AML-193 (cell line): ENCODE data around the gene HEATR1.

Experiments
- DNase-seq, 2 experiments: peaks; one replicate each; lab custom pipeline; 2025; lab: John Stamatoyannopoulos, UW

Gene HEATR1

DNA sequence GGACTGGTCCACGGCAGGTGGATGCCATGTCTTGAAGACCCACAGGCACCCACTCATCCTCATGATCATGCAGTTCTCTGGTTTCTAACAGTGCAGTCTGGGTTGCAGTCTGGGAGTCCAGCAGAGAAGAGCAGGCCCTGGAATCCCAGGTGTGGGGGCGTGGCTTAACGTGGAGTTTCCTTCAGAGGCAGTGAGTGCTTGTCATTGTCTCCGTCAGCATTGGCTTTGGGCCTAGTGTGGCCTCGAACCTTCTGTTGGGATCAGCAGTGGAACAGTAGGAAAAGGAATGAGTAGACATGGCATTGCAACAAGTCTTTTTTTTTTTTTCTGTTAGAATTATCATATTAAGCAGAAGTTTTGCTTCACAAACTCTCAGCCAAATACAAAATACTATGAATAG is 67.8 kb downstream of the HEATR1 start:
- no peak for DNase-seq

DNA sequence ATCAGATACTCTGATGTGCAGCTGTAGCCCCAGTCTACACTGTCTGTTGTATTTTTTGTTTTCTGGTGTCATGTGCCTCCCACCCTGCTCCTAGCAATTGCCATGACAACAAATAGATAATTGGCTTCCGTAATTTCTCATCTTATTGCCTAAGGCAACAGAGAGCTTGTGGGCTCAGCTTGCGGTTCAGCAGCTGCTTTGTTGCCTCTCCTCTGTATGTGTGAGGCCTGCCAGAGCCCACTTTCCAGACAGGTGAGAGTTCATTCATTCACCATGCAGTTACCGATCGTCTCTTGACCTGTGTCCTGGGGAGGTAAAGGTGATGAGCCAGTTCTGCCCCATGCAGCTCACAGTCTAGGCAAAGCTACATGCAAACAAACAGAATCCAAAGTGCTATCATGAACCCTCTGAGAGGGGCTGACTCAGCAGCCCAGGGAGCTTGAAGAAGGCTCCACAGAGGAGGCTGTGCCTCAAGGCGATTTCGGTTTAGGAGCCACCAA is 68.6 kb downstream of the HEATR1 start:
- DNase-seq, result no peak

DNA sequence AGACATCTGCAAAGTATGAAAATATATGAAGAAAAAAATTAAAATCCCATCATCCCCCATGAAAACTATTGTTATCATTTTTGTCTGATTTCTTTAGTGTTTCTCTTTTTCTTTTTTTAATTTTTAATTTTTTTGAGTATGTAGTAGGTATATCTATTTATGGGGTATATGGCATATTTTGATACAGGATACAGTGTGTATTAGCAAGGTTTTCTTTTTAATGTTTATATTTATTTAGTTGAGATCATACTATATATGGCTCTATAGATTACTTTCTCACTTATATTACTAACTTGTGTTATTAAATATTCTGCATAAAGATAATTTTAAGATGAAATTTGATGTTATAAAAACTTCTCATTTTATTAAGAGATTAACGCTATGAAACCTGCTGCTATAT is 69.1 kb downstream of the HEATR1 start:
- DNase-seq, result no peak

DNA sequence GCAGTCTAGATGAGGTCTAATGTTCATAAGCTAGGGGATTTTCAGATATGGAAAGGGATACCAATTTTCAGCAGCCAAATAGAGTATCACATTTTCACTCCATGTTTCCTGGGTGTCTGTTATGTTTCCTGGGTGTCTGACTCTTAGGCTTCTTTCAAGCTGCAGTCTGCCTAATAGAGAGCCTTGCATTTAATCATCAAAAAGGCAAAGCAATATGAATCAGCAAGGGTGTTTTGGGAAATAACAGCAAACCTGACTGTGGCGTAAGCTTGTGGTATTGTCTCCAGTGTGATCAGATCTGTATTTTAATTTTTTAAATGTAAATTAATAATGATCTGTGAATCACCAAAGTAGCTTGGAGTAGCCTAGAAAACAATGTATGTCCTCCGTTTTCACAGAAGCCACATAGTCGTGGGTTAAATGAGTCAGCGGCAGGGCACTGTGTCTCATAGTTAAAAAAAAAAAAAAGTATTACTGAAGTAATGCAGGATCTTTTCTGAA is 70.1 kb downstream of the HEATR1 start:
- DNase-seq, result no peak

DNA sequence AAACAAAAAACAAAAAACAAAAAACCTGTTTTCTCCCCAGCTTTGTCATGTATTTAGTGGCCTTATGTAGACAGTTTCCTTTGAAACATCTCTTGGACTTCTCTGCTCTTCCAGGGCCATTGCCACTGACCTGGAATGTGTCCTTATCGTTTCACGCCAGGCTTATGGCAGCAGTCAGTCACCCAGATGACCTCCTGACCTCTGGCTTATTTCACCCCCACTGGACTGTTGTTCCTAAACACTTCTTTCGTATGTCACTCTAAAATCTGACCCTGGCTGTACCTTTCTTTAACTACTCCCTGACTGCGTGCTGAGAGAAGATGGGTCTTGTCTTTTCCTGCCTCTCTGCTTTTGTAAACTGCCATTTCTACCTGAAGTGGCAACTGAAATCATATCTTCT is 71.5 kb downstream of the HEATR1 start:
- DNase-seq, result no peak

DNA sequence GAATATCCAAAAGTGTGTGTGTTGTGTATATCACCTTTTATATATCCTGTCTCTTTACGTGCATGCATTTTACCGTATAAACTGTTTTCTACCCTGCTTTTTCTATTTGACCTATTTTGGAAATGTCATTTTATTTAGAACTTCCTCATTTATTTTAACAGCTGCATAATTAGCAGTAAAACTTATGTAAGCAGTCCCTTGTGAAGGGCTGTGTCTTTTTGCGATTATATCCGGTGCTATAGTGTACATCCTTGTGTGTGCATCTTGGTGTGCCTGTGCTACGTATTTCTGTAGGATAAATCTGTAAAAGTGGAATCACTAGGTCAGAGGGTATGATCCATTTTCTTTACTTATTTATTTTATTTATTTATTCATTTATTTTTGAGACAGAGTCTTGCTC is 73.4 kb downstream of the HEATR1 start:
- DNase-seq, result peak; percentile 5

DNA sequence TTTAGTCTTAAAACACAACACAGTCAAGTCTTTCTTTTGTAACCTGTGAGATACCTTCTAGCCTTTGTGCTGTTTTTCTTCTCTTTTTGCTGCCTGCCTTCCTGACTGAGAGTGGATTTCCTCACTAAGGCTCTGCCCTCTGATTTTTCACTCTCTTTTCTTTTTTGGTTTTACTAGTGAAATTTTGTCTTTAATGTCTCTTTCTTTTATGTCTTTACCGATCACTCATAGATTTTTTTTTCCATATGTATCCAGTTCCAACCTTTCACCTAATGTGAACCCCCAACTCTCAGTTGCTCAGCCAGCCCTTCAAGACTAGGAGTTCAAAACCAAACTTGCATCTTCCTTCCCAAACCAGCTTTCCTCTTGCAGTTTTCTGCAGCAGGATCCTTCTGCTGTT is 74.0 kb downstream of the HEATR1 start:
- no peak for DNase-seq

DNA sequence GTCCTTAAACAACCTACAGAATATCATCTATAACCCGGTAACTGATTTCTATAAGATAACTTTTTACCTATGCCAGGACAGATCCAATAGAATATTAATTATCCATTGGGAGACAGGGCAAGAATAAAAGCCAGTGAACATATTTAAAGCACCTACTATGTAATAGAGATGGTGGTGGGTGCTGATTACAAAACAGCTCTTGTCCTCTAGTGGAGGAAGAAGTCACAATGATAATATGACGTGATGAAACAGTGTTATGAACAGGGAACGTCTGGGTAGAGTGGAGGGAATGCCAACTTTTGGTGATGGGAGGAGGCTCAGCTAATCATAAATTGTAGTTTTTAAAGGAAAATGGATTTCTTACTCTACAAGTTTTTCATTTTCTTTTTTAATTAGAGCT is 78.2 kb downstream of the HEATR1 start:
- no peak for DNase-seq

DNA sequence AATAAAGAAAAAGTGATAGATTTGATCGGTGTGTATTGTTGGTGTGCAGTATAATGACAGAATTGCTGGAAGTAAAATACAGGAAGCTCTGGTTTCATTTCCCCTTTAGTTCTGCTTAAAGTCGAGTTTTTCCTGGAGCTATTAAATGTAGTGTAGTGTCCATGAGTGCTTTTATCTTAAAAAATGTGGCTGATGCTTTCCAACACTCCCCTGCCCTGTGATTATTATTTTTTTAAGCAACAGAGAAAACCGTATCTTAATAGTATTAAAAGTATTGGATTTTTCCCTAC is 79.5 kb downstream of the HEATR1 start:
- DNase-seq, result peak; percentile 50 to 54

DNA sequence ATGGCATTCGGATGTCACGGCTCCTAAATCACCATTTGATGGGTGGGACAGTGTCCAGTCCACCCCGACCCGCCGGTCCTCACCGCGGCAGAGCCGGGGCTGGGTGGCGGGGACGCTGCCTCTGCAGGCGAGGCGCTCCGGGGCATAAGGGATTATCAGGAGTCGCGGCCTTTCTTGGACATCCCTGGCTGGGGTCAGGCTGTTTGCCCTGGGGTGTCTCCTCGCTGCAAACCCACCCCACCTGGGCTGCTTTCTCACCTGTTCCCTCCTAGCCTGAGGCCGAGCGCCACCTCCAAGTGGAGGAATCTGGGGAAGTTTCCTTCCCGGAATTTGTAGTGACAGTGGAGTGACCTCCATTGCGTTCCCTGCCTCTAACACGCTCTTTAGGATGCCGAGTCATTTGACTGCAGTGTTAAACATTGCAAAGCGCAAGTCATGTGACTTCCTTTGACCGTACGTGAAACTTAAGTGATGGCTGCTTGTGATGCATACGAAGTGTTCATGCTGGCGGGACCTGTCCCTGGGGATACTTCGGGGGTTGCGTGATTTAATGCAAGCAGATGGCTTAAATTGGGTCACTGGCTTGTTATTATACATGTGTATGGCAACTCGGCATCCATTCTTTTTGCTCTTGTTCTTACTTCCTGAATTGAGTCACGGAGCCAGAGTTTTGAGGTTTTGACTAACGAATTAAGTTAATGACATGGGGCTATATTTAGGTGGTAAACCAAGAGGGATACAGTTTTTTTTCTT is 80.0 kb downstream of the HEATR1 start:
- peak; percentile 68 to 70 for DNase-seq

DNA sequence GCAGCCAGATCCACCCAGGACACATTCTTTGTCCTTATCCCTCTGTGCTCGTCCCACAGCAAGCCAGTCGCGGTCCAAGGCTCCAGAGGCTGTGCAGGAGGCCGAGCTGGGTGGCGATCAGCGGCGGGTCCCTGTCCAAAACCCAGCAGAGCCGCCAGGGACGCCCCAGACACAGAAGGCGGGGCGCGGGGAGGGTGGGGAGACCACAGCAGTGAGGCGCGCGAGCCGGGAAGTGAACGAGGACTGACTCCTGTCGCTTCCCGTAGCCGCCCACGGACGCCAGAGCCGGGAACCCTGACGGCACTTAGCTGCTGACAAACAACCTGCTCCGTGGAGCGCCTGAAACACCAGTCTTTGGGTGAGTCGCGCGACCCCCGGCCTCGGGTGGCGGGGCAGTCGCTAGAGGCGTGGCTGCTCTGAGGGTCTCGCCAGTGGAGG is 80.6 kb downstream of the HEATR1 start, which contains the start of gene LGALS8:
Gene LGALS8, plus strand, starts transcription at position 279 of the 438 bp plus-strand sequence. CDS start 2,089 bp downstream, outside the sequence.
- peak; percentile 65 to 76 for DNase-seq

DNA sequence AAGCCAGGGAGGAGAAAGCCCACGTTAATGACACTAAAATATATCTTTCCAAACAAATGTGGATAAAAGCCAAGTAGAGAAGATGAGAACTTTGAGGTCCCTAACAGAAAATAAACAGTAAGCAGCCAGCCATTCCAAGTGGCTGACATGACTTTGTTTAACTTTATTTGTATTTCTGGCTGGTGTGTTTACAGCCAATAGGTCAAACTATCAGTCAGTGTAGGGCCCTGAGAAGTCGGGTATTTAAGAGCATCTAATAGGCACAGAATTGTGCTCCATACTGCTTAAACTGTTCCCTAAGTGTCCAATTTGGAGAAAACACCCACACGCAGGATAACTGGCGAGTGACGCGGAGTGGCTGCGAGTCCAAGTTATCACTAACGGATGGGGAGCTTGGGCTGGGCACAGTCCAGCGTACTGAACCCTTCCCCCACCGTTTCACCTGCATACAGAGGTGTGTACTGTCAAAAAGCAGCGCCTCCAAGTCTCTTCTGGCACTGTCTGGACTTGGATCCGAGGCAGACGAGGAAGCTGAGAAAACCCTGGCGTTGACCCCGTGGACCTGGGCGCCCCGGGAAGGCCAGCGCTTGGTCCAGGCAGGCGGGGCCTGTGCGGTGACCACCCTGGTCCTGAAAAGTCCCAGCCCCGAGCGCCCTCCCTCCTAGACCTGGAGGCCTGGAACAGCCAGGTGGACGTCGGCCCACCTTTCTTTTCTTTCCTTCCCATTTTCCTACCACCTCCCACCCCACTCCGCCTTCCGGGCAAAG is 81.2 kb downstream of the HEATR1 start:
- no peak for DNase-seq

DNA sequence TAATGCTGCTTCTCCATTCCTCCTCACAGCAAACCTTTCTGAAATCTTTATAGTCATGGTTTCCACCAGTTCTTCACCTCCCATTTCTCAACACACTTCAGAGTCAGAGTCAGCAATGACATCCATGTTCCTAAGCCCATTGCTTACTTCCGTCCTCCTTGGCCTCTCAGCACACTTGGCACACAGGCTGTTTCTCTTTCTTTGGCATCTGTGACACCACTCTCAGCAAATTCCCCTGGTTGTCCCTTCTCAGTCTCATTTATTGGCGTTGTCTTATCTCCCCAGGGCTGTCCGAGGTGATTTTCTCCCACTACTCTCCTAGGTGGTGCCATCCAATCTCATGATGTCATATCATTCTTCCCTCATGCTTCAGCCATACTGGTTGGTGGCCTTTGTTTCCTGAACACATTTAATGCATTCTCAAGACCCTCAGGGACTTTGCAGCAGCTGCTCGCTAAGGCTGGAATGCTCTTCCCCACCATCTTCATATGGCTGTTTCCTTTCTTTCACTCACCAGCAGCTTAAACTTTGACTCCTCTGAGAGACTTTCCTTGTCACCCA is 83.8 kb downstream of the HEATR1 start:
- DNase-seq, result no peak

DNA sequence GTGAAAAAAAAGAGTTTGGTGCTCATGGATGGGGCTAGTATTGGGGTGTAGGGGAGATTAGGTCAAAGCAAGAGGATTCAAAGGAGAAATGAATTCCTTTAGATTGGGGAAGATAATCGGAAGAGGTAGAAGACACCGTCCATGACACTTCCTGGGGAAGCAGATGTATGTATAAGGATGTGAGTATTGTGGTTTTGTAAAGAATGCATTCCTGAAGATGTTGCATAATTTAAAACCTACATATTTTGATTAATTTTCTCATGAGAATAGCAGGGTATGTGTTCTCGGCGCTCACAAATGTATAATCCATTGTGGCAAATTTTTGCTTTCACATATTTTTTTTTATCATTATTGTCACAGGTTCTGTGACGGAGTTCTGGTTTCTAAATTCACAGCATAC is 86.0 kb downstream of the HEATR1 start:
- DNase-seq, result peak; percentile 50 to 51

DNA sequence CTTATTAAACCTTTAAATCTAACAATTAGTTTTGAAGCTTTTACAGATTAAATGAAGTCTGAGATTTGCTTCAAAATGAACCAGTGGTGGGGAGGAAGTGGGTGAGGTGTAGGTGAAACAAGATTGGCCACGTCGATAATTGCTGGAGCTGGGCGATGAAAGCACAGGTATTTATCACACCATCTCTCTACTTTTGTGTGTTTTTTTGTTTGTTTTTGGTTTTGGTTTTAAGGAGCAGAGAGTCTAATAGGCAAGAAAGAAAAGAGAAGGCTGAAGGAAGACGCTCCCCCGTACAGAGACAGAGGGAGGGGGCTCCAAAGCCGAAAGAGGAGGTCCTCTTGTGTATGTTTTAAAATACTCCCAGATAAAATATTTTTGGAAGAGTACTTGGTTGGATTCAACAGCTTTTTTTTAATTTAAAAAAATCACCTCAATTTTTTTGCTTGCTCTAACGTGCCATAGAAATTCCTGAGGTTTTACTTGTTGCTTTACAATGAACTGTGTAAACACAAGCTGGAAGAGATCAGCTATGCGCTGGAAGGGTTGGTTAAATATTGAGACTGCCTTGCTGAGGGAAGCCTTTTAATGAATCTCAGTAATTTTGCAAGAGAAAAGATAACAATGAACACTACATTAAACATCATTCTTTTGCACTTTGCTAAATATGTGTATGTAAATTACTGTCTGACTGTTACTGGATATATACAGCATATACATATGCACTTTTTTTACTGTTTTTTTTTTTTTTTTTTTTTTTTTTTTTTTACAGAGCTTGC is 87.2 kb downstream of the HEATR1 start:
- DNase-seq, result no peak

DNA sequence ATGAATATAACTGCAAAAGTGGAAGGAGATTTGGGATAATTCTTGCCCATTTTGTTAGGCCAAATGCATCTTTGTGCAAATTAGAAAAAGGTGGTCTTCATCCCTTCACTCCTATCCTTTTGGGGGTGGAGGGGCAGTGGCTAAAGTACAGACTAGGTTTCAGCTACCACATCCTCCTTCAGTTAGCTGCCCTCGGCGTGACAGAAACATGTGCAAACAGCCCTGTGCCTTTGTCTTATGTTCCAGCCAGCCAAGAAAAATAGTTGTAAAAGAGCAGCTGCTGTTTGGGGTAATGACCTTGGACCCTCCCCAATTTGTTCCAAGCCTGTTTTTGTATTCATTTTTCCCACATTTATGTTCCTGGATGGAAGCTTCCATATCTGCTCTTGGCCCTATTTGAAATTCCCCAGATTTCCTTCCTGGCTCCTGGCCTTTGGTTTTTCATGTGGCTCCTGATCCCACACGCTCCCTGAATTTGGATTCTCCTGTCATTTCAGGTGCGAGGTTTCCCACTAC is 88.8 kb downstream of the HEATR1 start:
- no peak for DNase-seq

DNA sequence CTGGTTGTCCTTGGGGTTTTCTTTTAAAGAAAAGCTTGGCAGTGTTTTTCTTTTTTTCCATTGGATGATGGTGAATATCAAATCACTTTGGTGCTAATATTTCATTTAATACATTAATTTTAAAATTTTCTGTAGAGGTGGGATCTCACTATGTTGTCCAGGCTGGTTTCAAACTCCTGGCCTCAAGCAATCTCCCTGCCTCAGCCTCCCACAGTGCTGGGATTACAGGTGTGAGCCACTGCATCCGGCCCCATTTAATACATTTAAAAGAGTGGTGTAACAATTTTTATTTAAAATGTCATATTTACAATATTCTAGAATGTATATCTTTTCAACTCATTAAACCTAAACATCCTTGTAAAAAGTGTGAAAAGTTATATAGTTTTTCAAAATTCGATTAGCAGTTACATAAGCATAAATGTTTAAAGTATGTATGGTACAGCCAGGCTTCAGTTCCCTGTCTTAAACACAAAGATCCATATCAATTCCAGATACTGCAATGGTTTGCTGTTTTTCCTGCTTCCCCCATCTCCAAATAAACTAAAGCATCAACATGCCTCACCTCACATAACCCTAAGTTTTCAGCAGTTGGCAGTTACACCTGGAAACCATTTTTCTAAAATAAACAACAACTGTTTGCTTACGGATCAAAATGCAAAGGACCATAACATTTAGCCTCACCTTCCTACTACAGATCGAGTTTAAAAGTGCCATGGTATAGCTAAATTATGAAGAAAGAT is 89.4 kb downstream of the HEATR1 start:
- no peak for DNase-seq

DNA sequence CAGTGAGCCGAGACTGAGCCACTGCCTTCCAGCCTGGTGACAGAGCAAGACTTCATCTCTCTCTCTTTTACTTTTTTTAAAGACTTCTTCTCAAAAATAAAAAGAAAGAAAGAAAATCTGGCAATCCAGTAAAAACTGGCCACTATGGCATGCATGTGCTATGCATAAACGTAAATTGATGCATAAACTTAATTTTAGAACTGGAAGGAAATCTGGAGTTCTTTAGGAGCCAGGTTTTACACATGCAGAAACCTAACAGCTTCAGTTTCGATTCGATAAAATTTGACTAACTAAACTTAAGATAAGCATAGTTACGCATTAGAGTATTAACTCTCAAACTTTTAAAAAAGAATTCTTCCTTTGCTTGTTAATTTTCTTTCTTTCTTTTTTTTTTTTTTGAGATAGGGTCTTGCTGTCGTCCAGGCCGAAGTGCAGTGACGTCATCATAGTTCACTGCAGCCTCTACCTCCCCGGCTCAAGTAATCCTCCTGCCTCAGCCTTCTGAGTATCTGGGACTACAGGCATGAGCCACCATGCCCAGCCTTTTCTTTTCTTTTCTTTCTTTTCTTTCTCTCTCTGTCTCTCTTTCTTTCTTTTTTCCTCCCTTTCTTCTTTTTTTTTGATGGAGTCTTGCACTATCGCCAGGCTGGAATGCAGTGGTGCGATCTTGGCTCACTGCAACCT is 92.4 kb downstream of the HEATR1 start:
- no peak for DNase-seq

DNA sequence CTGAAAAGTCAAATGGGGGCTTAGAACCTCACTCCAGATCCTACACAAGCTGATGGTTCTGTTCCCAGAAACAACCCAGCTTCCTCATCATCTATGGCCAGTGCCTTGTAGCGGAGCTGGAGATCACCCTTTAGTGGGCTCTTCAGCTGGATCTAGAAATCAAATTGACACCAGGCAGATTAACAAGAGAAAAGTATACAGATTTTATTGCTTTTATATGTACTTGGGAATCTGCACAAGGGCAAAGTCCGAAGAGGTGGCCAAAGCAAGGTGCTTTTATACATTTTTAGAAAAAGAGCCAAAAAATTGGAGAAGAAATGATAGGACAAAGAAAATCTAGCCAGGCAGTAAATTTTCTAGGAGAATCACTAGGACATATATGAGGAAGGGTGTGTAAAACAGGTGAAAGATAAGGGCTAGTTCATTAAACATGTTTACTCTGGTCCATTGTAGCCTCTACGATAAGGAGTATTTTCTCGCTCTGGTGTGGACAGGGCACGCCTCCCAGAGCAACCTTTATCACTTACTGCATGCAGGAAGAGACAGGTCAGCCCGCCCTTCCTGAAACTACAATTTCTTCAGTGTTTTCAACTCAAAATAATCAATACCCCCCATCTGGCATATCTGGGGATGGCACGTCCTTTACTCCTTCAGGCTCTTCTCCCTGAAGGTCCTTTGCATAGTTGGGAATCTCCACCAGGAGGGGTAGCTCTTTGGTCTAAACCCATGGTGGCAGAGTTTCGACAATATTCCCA is 94.5 kb downstream of the HEATR1 start:
- DNase-seq, result no peak

DNA sequence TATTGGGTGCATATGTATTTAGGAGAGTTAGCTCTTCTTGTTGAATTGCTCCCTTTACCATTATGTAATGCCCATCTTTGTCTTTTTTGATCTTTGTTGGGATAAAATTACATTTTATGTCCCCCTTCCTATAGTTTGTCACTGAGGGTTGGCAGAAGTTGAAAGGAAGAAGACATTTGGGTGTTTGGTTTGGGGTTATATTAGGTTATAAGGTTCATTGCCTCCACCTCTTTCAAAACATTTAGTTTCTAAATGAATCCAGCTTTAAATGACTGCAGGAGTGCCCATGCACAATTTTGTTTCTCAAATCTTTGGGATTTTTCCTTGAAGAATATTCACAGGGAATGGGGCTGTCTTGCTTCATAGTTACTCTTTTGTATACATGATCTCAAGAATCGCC is 95.1 kb downstream of the HEATR1 start:
- DNase-seq, result no peak
